OCI-LY3 (cell line): Measurements from ENCODE around the gene MTRF1.

Experiments
- H2AFZ ChIP-seq: fragments of 200-600, 300-600 bp; shearing (Covaris generic); 2 replicates; pipeline ENCODE4 v1.6.0; 2014; ENCODE audit warnings: antibody characterized with exemption, low read depth, low read length
- H3K27ac ChIP-seq: fragments of 200-600, 300-600 bp; sonication (generic); 2 replicates; pipeline ENCODE4 v1.5.1; 2014; ENCODE audit warnings: mild to moderate bottlenecking, low read length, moderate library complexity, mixed read lengths
- H3K27me3 ChIP-seq: fragments of 200-600, 300-600 bp; sonication (generic); 2 replicates; pipeline ENCODE4 v1.6.1; 2014; ENCODE audit warnings: low read depth, low read length, mixed read lengths
- H3K36me3 ChIP-seq: fragments of 200-600, 300-600 bp; sonication (generic); replicated peaks from 2 replicates; pipeline ENCODE3; 2014; ENCODE audit warnings: low read depth, low read length, mixed read lengths
- H3K4me1 ChIP-seq: fragments of 300-600, 200-600 bp; sonication (generic); 2 replicates; pipeline ENCODE4 v1.6.1; 2014; ENCODE audit warnings: low read length, mixed read lengths
- H3K4me2 ChIP-seq: fragments of 200-600, 300-600 bp; sonication (generic); 2 replicates; pipeline ENCODE4 v1.6.1; 2014; ENCODE audit warnings: low read length, mixed read lengths
- H3K4me3 ChIP-seq: fragments of 300-600, 200-600 bp; sonication (generic); 2 replicates; pipeline ENCODE4 v1.5.1; 2014; ENCODE audit warnings: antibody characterized with exemption, mild to moderate bottlenecking, low read length, moderate library complexity
- H3K79me2 ChIP-seq: fragments of 300-600, 200-600 bp; shearing (Covaris generic); 2 replicates; pipeline ENCODE4 v1.6.1; 2014; ENCODE audit warnings: mild to moderate bottlenecking, low read length, mixed read lengths
- H3K9ac ChIP-seq: fragments of 300-600, 200-600 bp; shearing (Covaris generic); 2 replicates; pipeline ENCODE4 v1.6.0; 2014; ENCODE audit warnings: mild to moderate bottlenecking, low read length, moderate library complexity
- H3K9me3 ChIP-seq: fragments of 200-600, 300-600 bp; shearing (Covaris generic); 2 replicates; pipeline ENCODE4 v1.6.1; 2014; ENCODE audit warnings: low read length, mixed read lengths; ENCODE audit not compliant: insufficient read depth
- H4K20me1 ChIP-seq: fragments of 200-600, 300-600 bp; sonication (generic); 2 replicates; pipeline ENCODE4 v1.6.1; 2016; ENCODE audit warnings: low read length, mixed read lengths; ENCODE audit not compliant: insufficient read depth
- CTCF ChIP-seq: fragments of 200-600, 300-600 bp; sonication (generic); IDR thresholded peaks from 2 replicates; pipeline ENCODE4 v1.5.1; 2014; ENCODE audit warnings: antibody characterized with exemption, low read length, low read depth
- EZH2phosphoT487 ChIP-seq: fragments of 200-600 bp; shearing (Covaris generic); IDR thresholded peaks from 2 replicates; pipeline ENCODE4 v1.6.1; 2018; ENCODE audit warnings: antibody characterized with exemption, mixed run types, low read depth

Gene MTRF1

GRCh38 chr13:41224113-41225110 is 39.0 kb downstream of the MTRF1 start:
- Histone ChIP-seq H4K20me1 (no peaks in the 10 kb centered on the region), H3K4me2 (no peak overlapping the region), H3K27ac (no peak overlapping the region), H3K79me2 (no peaks in the 10 kb centered on the region), H3K4me3 (no peak overlapping the region), H3K9ac (no peak overlapping the region), H2AFZ (no peak overlapping the region), H3K4me1 (no peaks in the 10 kb centered on the region), H3K9me3 (no peaks in the 10 kb centered on the region), H3K36me3 (peaks cover 11% of the 10 kb centered on the region), H3K27me3 (no peaks in the 10 kb centered on the region)
- no peak for TF ChIP-seq CTCF
- no peak for TF ChIP-seq EZH2phosphoT487

GRCh38 chr13:41222259-41222852 is 41.0 kb downstream of the MTRF1 start:
- H3K9ac ChIP-seq, result no peak overlapping the region
- H2AFZ ChIP-seq, result no peak overlapping the region
- no peak overlapping the region for H3K4me2 ChIP-seq
- no peaks in the 10 kb centered on the region for H4K20me1 ChIP-seq
- no peak overlapping the region for H3K4me3 ChIP-seq
- no peak overlapping the region for H3K27ac ChIP-seq
- peak; percentile 91 for TF ChIP-seq CTCF
- TF ChIP-seq EZH2phosphoT487, result no peak
- H3K27me3 ChIP-seq, result no peaks in the 10 kb centered on the region
- H3K36me3 ChIP-seq, result no peaks in the 10 kb centered on the region
- no peaks in the 10 kb centered on the region for H3K79me2 ChIP-seq
- no peaks in the 10 kb centered on the region for H3K4me1 ChIP-seq
- no peaks in the 10 kb centered on the region for H3K9me3 ChIP-seq

GRCh38 chr13:41220401-41220800 is 43.0 kb downstream of the MTRF1 start:
- H3K9me3 ChIP-seq, result no peaks in the 10 kb centered on the region
- H3K4me3 ChIP-seq, result no peak overlapping the region
- no peak for TF ChIP-seq CTCF
- TF ChIP-seq EZH2phosphoT487, result no peak
- H2AFZ ChIP-seq, result no peak overlapping the region
- H3K9ac ChIP-seq, result no peak overlapping the region
- H3K27me3 ChIP-seq, result no peaks in the 10 kb centered on the region
- H3K36me3 ChIP-seq, result no peaks in the 10 kb centered on the region
- H3K79me2 ChIP-seq, result no peaks in the 10 kb centered on the region
- H3K4me2 ChIP-seq, result no peak overlapping the region
- H4K20me1 ChIP-seq, result no peaks in the 10 kb centered on the region
- no peak overlapping the region for H3K27ac ChIP-seq
- H3K4me1 ChIP-seq, result no peaks in the 10 kb centered on the region

- Histone ChIP-seq H3K9me3 (peaks cover 3% of the 10 kb centered on the region; the same call in 1 of the 2 replicates), H3K4me2 (no peak overlapping the region)
Measured at GRCh38 chr13:41216160-41216559, 47.2 kb downstream of the MTRF1 start.

More at GRCh38 chr13:41216160-41216559, 47.2 kb downstream of the MTRF1 start:
- H3K27ac ChIP-seq, result no peak overlapping the region
- no peaks in the 10 kb centered on the region for H3K79me2 ChIP-seq
- H3K9ac ChIP-seq, result no peak overlapping the region
- H3K4me3 ChIP-seq, result no peak overlapping the region
- no peaks in the 10 kb centered on the region for H4K20me1 ChIP-seq
- no peaks in the 10 kb centered on the region for H3K4me1 ChIP-seq
- TF ChIP-seq CTCF (no peak), EZH2phosphoT487 (no peak)
- no peak overlapping the region for H2AFZ ChIP-seq
- H3K27me3 ChIP-seq, result no peaks in the 10 kb centered on the region
- H3K36me3 ChIP-seq, result no peaks in the 10 kb centered on the region
